PC-3 (cell line): ENCODE results near the gene FAXDC2. TPM values are rescaled to one million over a fixed set of nuclear protein-coding genes. Genes with fewer than 3 reads are reported as not detected.

Source experiments
- ATAC-seq: fragments of 200-7000 bp; cut with Tn5 transposase; 2 replicates; pipeline ENCODE4 v1.9.1; 2020; ENCODE audit warnings: mild to moderate bottlenecking, moderate library complexity
- BruUV-seq: library from RNA; stranded (reverse); fragments of 400-500 nt; replicated peaks from 2 replicates; lab custom pipeline; 2021; lab: Mats Ljungman, UMichigan
- CTCF ChIA-PET: fragments of 300-600 bp; sonication (Branson Sonifier 250); formaldehyde crosslinking; loops from one replicate; lab custom pipeline; 2022; ENCODE audit warnings: antibody characterized with exemption; lab: Charles Lee
- POLR2A ChIA-PET: fragments of 300-600 bp; sonication (Branson Sonifier 250); formaldehyde crosslinking; loops from one replicate; lab custom pipeline; 2022; ENCODE audit warnings: antibody characterized with exemption; ENCODE audit not compliant: unreplicated experiment; lab: Charles Lee
- DNase-seq: peaks from one replicate; pipeline ENCODE4 v3.0.0-alpha.2; 2015
- H2AFZ ChIP-seq: fragments of 300-600 bp; sonication (generic); 2 replicates; pipeline ENCODE4 v1.6.0; 2016; ENCODE audit warnings: antibody characterized with exemption, low read length
- H3F3A ChIP-seq: fragments of 300-600 bp; sonication (generic); one replicate; pipeline ENCODE4 v1.6.0; 2017; ENCODE audit warnings: antibody characterized with exemption, low read length, control low read depth, mild to moderate bottlenecking; ENCODE audit not compliant: unreplicated experiment
- H3K27ac ChIP-seq: fragments of 300-600 bp; sonication (generic); 2 replicates; pipeline ENCODE4 v1.5.1; 2016; ENCODE audit warnings: mild to moderate bottlenecking, low read length
- H3K27me3 ChIP-seq: fragments of 300-600 bp; sonication (generic); 2 replicates; pipeline ENCODE4 v1.6.1; 2016; ENCODE audit warnings: low read length, mixed read lengths
- H3K36me3 ChIP-seq: fragments of 300-600 bp; sonication (generic); 2 replicates; pipeline ENCODE4 v1.6.1; 2016; ENCODE audit warnings: low read depth, mixed run types, low read length, mixed read lengths
- H3K4me1 ChIP-seq: fragments of 300-600 bp; sonication (generic); 2 replicates; pipeline ENCODE4 v1.5.1; 2016; ENCODE audit warnings: low read length; ENCODE audit not compliant: insufficient read depth
- H3K4me2 ChIP-seq: fragments of 300-600 bp; sonication (generic); 2 replicates; pipeline ENCODE4 v1.6.0; 2016; ENCODE audit warnings: low read length
- H3K4me3 ChIP-seq: fragments of 300-600 bp; sonication (generic); 2 replicates; pipeline ENCODE4 v1.5.1; 2016; ENCODE audit warnings: mild to moderate bottlenecking, low read length, mixed read lengths
- H3K79me2 ChIP-seq: fragments of 300-600 bp; sonication (generic); 2 replicates; pipeline ENCODE4 v1.6.1; 2017; ENCODE audit warnings: low read length, mixed read lengths
- H3K9ac ChIP-seq: fragments of 300-600 bp; sonication (generic); 2 replicates; pipeline ENCODE4 v1.6.0; 2016; ENCODE audit warnings: mild to moderate bottlenecking, low read length
- H3K9me2 ChIP-seq: fragments of 300-600 bp; sonication (generic); replicated peaks from 2 replicates; pipeline ENCODE4 v1.6.1; 2016; ENCODE audit warnings: mixed run types, low read length, mixed read lengths
- H3K9me3 ChIP-seq: fragments of 300-600 bp; sonication (generic); 2 replicates; pipeline ENCODE4 v1.6.1; 2016; ENCODE audit warnings: low read length, mixed read lengths
- H4K20me1 ChIP-seq: fragments of 300-600 bp; sonication (generic); 2 replicates; pipeline ENCODE4 v1.6.1; 2016; ENCODE audit warnings: low read length, mixed read lengths
- EZH2 ChIP-seq: fragments of 300-600 bp; sonication (generic); IDR thresholded peaks from one replicate; pipeline ENCODE4 v1.6.1; 2017; ENCODE audit warnings: antibody characterized with exemption, mild to moderate bottlenecking, low read length; ENCODE audit not compliant: unreplicated experiment
- EZH2phosphoT487 ChIP-seq: fragments of 300-600 bp; sonication (generic); IDR thresholded peaks from 2 replicates; pipeline ENCODE4 v1.6.1; 2018; ENCODE audit warnings: mild to moderate bottlenecking, antibody characterized with exemption, low read length, borderline replicate concordance
- intact Hi-C: fragments of 100-400 bp; cut with micrococcal nuclease; formaldehyde crosslinking; loops from 2 replicates; pipeline ENCODE4 v1.9.0; 2023
- total RNA-seq: library from RNA; depleted of rRNA; stranded (reverse); fragments of >200 nt; gene quantifications from 2 replicates; pipeline ENCODE4 v1.2.3, GENCODE V29; 2014
- TF ChIP-seq, protein P1 (sequence below): fragments of 300-600 bp; sonication (generic); conservative IDR thresholded peaks from 2 replicates; pipeline ENCODE4 v1.5.1; 2017; ENCODE audit warnings: antibody characterized with exemption, low read depth, mild to moderate bottlenecking, low read length

The FAXDC2 gene
- total RNA-seq, 1 experiment from 2014 or later, result not detected

DNA sequence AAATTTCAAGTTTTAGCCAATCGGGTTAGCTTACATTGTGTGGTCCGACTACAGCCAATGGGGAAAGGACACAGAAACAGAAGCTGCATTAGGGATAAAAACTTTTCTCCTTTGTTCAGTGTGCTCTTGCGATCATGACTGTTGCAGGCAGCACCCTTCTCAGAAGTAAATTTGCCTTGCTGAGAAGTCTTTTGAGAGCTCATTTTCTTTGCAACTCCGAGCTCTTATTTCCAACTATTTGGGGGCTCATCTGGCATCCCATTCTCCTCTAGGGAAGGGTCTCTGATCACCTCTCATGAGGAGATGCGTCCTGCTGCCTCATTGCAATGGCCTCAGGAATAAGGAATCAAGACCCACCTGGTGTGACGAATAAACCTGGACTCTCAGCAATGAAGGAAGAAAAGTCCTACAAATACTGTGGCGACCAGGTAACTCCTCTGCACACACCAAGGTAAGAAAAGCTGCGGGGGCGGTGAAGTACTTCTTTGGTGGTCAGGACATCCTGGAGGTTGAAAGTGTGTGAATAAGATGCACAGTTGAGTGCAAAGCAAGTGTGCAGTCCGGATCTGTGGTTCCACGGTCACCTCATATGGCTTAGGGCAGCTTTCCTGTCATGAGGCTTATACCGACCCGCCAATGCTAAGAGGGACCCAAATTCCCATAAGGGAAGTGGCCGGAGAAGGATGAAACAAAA lies 28.4 kb upstream of the FAXDC2 start:
- no peak for TF ChIP-seq EZH2phosphoT487
- no peak for TF ChIP-seq EZH2
- TF ChIP-seq, protein P1, sequence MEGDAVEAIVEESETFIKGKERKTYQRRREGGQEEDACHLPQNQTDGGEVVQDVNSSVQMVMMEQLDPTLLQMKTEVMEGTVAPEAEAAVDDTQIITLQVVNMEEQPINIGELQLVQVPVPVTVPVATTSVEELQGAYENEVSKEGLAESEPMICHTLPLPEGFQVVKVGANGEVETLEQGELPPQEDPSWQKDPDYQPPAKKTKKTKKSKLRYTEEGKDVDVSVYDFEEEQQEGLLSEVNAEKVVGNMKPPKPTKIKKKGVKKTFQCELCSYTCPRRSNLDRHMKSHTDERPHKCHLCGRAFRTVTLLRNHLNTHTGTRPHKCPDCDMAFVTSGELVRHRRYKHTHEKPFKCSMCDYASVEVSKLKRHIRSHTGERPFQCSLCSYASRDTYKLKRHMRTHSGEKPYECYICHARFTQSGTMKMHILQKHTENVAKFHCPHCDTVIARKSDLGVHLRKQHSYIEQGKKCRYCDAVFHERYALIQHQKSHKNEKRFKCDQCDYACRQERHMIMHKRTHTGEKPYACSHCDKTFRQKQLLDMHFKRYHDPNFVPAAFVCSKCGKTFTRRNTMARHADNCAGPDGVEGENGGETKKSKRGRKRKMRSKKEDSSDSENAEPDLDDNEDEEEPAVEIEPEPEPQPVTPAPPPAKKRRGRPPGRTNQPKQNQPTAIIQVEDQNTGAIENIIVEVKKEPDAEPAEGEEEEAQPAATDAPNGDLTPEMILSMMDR, result no peak
- Histone ChIP-seq H3K9me2 (no peaks in the 10 kb centered on the region), H3K9ac (no peak overlapping the region), H3K4me3 (no peak overlapping the region), H3K27me3 (no peaks in the 10 kb centered on the region), H3K27ac (no peak overlapping the region), H4K20me1 (no peaks in the 10 kb centered on the region), H2AFZ (no peak overlapping the region), H3K4me1 (no peaks in the 10 kb centered on the region), H3K36me3 (peaks cover 22% of the 10 kb centered on the region), H3K4me2 (no peak overlapping the region), H3K79me2 (no peaks in the 10 kb centered on the region), H3K9me3 (no peaks in the 10 kb centered on the region), H3F3A (no peaks in the 10 kb centered on the region)
- no peak for ATAC-seq
- POLR2A ChIA-PET, result no interaction called here
- no TSS peak for BruUV-seq
- CTCF ChIA-PET, result no interaction called here
- intact Hi-C loops, result no loop called here
- DNase-seq, result no peak

DNA sequence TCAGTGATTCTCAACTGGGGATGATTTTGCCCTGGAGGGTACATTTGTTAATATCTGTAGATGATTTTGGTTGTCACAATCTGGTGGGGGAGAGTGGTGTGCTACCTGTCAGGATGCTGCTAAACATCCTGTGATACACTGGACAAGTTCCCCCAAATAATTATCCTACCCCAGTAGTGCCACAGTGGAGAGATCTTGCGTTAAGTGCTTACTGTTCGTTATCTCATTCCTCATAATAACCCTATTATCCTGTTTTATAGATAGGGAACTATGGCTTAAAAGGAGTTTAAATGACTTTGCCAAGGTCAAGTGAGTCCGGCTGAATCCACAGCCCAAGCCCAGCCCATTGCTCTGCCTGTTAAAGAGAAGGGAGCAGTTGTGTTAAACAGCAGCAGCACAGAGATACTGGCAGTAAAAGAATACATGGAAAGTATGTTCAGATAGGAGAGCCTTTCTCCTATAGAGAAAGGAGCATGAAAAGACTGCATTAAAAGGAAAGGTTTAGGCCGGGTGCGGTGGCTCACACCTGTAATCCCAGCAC lies 23.5 kb upstream of the FAXDC2 start:
- Histone ChIP-seq H3F3A (no peaks in the 10 kb centered on the region), H3K4me3 (no peak overlapping the region), H3K27me3 (no peaks in the 10 kb centered on the region), H3K79me2 (no peaks in the 10 kb centered on the region), H4K20me1 (no peaks in the 10 kb centered on the region), H2AFZ (no peak overlapping the region), H3K27ac (no peak overlapping the region), H3K36me3 (peaks cover 22% of the 10 kb centered on the region), H3K9ac (no peak overlapping the region), H3K4me1 (no peaks in the 10 kb centered on the region), H3K9me3 (no peaks in the 10 kb centered on the region), H3K9me2 (no peaks in the 10 kb centered on the region), H3K4me2 (no peak overlapping the region)
- ChIA-PET CTCF (no interaction called here), POLR2A (no interaction called here)
- no peak for TF ChIP-seq EZH2phosphoT487
- BruUV-seq, result no TSS peak
- ATAC-seq (no peak), DNase-seq (no peak)
- intact Hi-C loops, result no loop called here

DNA sequence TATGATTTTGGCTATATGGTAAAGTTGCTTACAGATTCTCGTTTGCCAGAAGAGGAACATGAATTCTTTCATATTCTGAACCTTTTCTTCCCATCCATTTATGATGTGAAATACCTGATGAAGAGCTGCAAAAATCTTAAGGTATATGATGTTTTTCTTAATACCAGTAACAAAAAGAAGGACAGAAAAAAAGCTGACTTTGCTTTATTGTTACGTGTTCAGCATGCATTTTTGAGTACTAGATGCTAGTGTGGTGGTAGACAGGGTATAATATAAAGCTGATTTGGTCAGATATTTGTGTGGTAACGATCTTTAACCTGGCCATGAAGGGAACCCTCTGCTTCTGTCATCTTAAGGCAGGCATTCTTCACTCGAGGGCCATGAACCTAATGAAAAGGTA lies 21.3 kb upstream of the FAXDC2 start:
- POLR2A ChIA-PET, result no interaction called here
- Histone ChIP-seq H3F3A (no peaks in the 10 kb centered on the region), H3K36me3 (peaks cover 20% of the 10 kb centered on the region), H3K4me2 (no peak overlapping the region), H3K9me2 (no peaks in the 10 kb centered on the region), H3K4me3 (no peak overlapping the region), H3K4me1 (no peaks in the 10 kb centered on the region), H3K9me3 (no peaks in the 10 kb centered on the region), H4K20me1 (no peaks in the 10 kb centered on the region), H3K9ac (no peak overlapping the region), H2AFZ (no peak overlapping the region), H3K27ac (no peak overlapping the region), H3K79me2 (no peaks in the 10 kb centered on the region), H3K27me3 (no peaks in the 10 kb centered on the region)
- no TSS peak for BruUV-seq
- TF ChIP-seq, protein P1, result no peak
- TF ChIP-seq EZH2, result no peak
- no peak for TF ChIP-seq EZH2phosphoT487
- ATAC-seq, result no peak
- no peak for DNase-seq
- intact Hi-C loops, result no loop called here
- CTCF ChIA-PET, result no interaction called here
